H9 (cell line): ENCODE measurements around the gene MEF2A. TPM values are rescaled to one million over a fixed set of nuclear protein-coding genes. Genes with fewer than 3 reads are reported as not detected.
A peak's percentile ranks its signal among the peaks of the same experiment; 100 is the strongest.

ENCODE experiments used
- DNase-seq: peaks from one replicate; pipeline ENCODE4 v3.0.0-alpha.2; 2017
- H2AFZ ChIP-seq: one replicate; pipeline ENCODE4 v1.6.1; 2013; ENCODE audit warnings: mild to moderate bottlenecking, low read length, control low read depth, moderate library complexity
- H2AK5ac ChIP-seq: 2 replicates; pipeline ENCODE4 v1.6.1; 2013; ENCODE audit warnings: low read length, control low read depth, mixed read lengths; ENCODE audit not compliant: insufficient read length
- H2BK120ac ChIP-seq: one replicate; pipeline ENCODE4 v1.6.1; 2013; ENCODE audit warnings: low read depth, mild to moderate bottlenecking, low read length, control low read depth, inconsistent platforms; ENCODE audit not compliant: poor library complexity, severe bottlenecking
- H2BK12ac ChIP-seq: 2 replicates; pipeline ENCODE4 v1.6.1; 2013; ENCODE audit warnings: low read length, control low read depth, mixed read lengths, low read depth; ENCODE audit not compliant: insufficient read length
- H2BK15ac ChIP-seq: 2 replicates; pipeline ENCODE4 v1.6.1; 2013; ENCODE audit warnings: low read depth, low read length, control low read depth
- H2BK20ac ChIP-seq: one replicate; pipeline ENCODE4 v1.6.1; 2013; ENCODE audit warnings: low read depth, mild to moderate bottlenecking, low read length, control low read depth, inconsistent platforms; ENCODE audit not compliant: poor library complexity, severe bottlenecking
- H2BK5ac ChIP-seq: 2 replicates; pipeline ENCODE4 v1.6.1; 2013; ENCODE audit warnings: low read length, control low read depth, mixed read lengths; ENCODE audit not compliant: insufficient read length
- H3K14ac ChIP-seq: 2 replicates; pipeline ENCODE4 v1.6.1; 2013; ENCODE audit warnings: low read length, control low read depth; ENCODE audit not compliant: insufficient read depth
- H3K18ac ChIP-seq: 2 replicates; pipeline ENCODE4 v1.6.1; 2013; ENCODE audit warnings: low read depth, mild to moderate bottlenecking, mixed read lengths, low read length, control low read depth; ENCODE audit not compliant: insufficient read length
- H3K23ac ChIP-seq: 2 replicates; pipeline ENCODE4 v1.6.1; 2013; ENCODE audit warnings: low read length, control low read depth, mixed read lengths, low read depth; ENCODE audit not compliant: insufficient read length
- H3K23me2 ChIP-seq: 2 replicates; pipeline ENCODE4 v1.6.1; 2013; ENCODE audit warnings: low read depth, mild to moderate bottlenecking, mixed read lengths, low read length, control low read depth; ENCODE audit not compliant: insufficient read length, poor library complexity, severe bottlenecking
- H3K27ac ChIP-seq: 2 replicates; pipeline ENCODE4 v1.5.1; 2013; ENCODE audit warnings: low read length, control low read depth, mixed read lengths, low read depth; ENCODE audit not compliant: insufficient read length
- H3K27me3 ChIP-seq: 2 replicates; pipeline ENCODE4 v1.6.1; 2013; ENCODE audit warnings: low read length, control low read depth, inconsistent platforms; ENCODE audit not compliant: insufficient read depth
- H3K4ac ChIP-seq: 2 replicates; pipeline ENCODE4 v1.6.1; 2013; ENCODE audit warnings: low read depth, mild to moderate bottlenecking, control low read depth, inconsistent platforms, low read length, moderate library complexity
- H3K4me1 ChIP-seq: 2 replicates; pipeline ENCODE4 v1.6.1; 2013; ENCODE audit warnings: low read length, control low read depth, inconsistent platforms; ENCODE audit not compliant: insufficient read depth
- H3K4me2 ChIP-seq: 2 replicates; pipeline ENCODE4 v1.6.1; 2013; ENCODE audit warnings: low read length, control low read depth, mixed read lengths; ENCODE audit not compliant: insufficient read length, insufficient read depth
- H3K56ac ChIP-seq: 2 replicates; pipeline ENCODE4 v1.6.1; 2013; ENCODE audit warnings: low read depth, mild to moderate bottlenecking, mixed read lengths, low read length, control low read depth; ENCODE audit not compliant: insufficient read length
- H3K79me1 ChIP-seq: 2 replicates; pipeline ENCODE4 v1.6.1; 2013; ENCODE audit warnings: low read depth, mild to moderate bottlenecking, moderate library complexity, low read length, control low read depth, inconsistent platforms; ENCODE audit not compliant: insufficient read depth, poor library complexity, severe bottlenecking
- H3K79me2 ChIP-seq: 2 replicates; pipeline ENCODE4 v1.6.1; 2013; ENCODE audit warnings: low read length, control low read depth, inconsistent platforms; ENCODE audit not compliant: insufficient read depth
- H3K9ac ChIP-seq: 2 replicates; pipeline ENCODE4 v1.6.1; 2013; ENCODE audit warnings: low read length, control low read depth, mixed read lengths; ENCODE audit not compliant: insufficient read length; ENCODE audit errors: extremely low read depth
- H3K9me3 ChIP-seq: one replicate; pipeline ENCODE4 v1.6.1; 2013; ENCODE audit warnings: low read depth, low read length, inconsistent platforms; ENCODE audit not compliant: control insufficient read depth
- H3T11ph ChIP-seq: one replicate; pipeline ENCODE4 v1.6.1; 2013; ENCODE audit warnings: mild to moderate bottlenecking, low read length, control low read depth, inconsistent platforms
- H4K20me1 ChIP-seq: one replicate; pipeline ENCODE4 v1.6.1; 2013; ENCODE audit not compliant: control insufficient read depth, insufficient read length, insufficient read depth
- H4K5ac ChIP-seq: 2 replicates; pipeline ENCODE4 v1.6.1; 2013; ENCODE audit warnings: low read depth, mild to moderate bottlenecking, mixed read lengths, low read length, control low read depth; ENCODE audit not compliant: insufficient read length
- H4K8ac ChIP-seq: replicated peaks from 2 replicates; pipeline ENCODE4 v1.6.1; 2013; ENCODE audit warnings: low read length, control low read depth, mixed read lengths, low read depth; ENCODE audit not compliant: insufficient read length
- H4K91ac ChIP-seq: 2 replicates; pipeline ENCODE4 v1.6.1; 2013; ENCODE audit warnings: low read depth, mild to moderate bottlenecking, moderate library complexity, mixed read lengths, low read length, control low read depth; ENCODE audit not compliant: insufficient read length
- H3K27ac Mint-ChIP-seq, 3 experiments: 2 replicates in 2 of 3; 3 replicates in 1 of 3; pipeline ENCODE4 v1.8.0; 2020 to 2021; ENCODE audit warnings: mixed read lengths in 3 of 3, mild to moderate bottlenecking in 1 of 3, moderate library complexity in 1 of 3
- H3K27me3 Mint-ChIP-seq: 2 replicates; pipeline ENCODE4 v1.8.0; 2021; ENCODE audit warnings: low read depth, mild to moderate bottlenecking, moderate library complexity, mixed read lengths
- H3K36me3 Mint-ChIP-seq, 3 experiments: 2 replicates in 2 of 3; 3 replicates in 1 of 3; pipeline ENCODE4 v1.8.0; 2020 to 2021; ENCODE audit warnings: low read depth in 3 of 3, mixed read lengths in 3 of 3; ENCODE audit not compliant: insufficient read depth in 1 of 3
- H3K4me1 Mint-ChIP-seq, 2 experiments: 2 replicates each; pipeline ENCODE4 v1.8.0; 2020; ENCODE audit warnings: mixed read lengths in 2 of 2
- H3K4me3 Mint-ChIP-seq, 2 experiments: 2 replicates in 1 of 2; 3 replicates in 1 of 2; pipeline ENCODE4 v1.8.0; 2020 to 2021; ENCODE audit warnings: mild to moderate bottlenecking in 2 of 2, mixed read lengths in 2 of 2, moderate library complexity in 1 of 2
- H3K9me3 Mint-ChIP-seq, 2 experiments: 2 replicates in 1 of 2; 3 replicates in 1 of 2; pipeline ENCODE4 v1.8.0; 2020; ENCODE audit warnings: mild to moderate bottlenecking in 2 of 2, mixed read lengths in 2 of 2, moderate library complexity in 1 of 2
- total RNA-seq: library from RNA; stranded (reverse); gene quantifications from 2 replicates; pipeline ENCODE4 v1.2.1, GENCODE V29; 2021
- TF ChIP-seq, protein P1 (sequence below): fragments of 200-600 bp; sonication (generic); conservative IDR thresholded peaks from 3 replicates; pipeline ENCODE4 v1.8.0; 2021; ENCODE audit warnings: antibody characterized with exemption, mild to moderate bottlenecking

Gene MEF2A
- total RNA-seq, 1 experiment from 2014 or later, result 20.7 TPM

DNA sequence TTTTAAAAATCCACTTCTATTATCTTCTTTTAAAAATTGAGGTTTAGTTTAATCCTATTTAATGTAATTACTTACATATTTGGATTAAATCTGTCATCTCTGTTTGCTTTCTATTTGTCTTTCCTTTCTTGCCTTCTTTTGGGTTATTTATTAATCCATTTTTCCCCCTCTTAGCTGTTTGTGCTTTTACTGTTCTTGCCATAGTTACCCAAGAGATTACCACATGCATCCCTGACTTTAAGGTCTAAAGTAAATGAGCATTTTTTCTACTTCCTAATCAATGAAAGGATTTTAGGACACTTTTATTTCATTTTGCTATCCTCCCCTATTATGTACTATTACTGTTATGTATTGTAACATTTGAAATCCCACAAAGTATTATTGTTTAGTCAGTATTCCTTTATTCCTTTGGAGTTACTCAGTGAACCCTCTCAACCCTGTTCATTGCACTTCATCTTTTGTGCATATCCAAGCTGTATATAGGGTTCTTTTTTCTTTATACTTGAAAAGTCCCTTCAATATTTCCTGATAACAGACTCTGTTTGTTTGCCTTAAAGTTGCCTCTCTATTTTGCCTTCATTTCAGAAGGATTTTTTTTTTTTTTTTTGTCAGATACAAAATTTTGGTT is 62.7 kb downstream of the MEF2A start:
- H3K4me3 Mint-ChIP-seq, result no peak overlapping the region
- Histone ChIP-seq H3K4ac (no peak overlapping the region; the same call in 1 of the 2 replicates), H3K27ac (no peak overlapping the region), H2AFZ (no peak overlapping the region), H4K8ac (no peak overlapping the region), H2BK12ac (no peak overlapping the region), H3K23ac (no peak overlapping the region), H3K79me2 (no peaks in the 10 kb centered on the region), H3K27me3 (no peaks in the 10 kb centered on the region), H3K79me1 (no peaks in the 10 kb centered on the region), H2BK20ac (no peak overlapping the region), H3T11ph (no peak overlapping the region), H3K23me2 (no peaks in the 10 kb centered on the region), H3K4me1 (peaks cover 3% of the 10 kb centered on the region; the same call in 1 of the 2 replicates), H2BK5ac (no peak overlapping the region), H3K18ac (no peak overlapping the region), H2BK15ac (no peak overlapping the region), H2AK5ac (no peak overlapping the region), H3K14ac (no peak overlapping the region), H2BK120ac (no peak overlapping the region), H3K9ac (no peak overlapping the region), H3K9me3 (no peaks in the 10 kb centered on the region), H3K56ac (no peak overlapping the region), H4K91ac (no peak overlapping the region), H4K20me1 (no peaks in the 10 kb centered on the region), H4K5ac (no peak overlapping the region), H3K4me2 (no peak overlapping the region)
- H3K9me3 Mint-ChIP-seq, result peaks cover 22 to 25% of the 10 kb centered on the region in 2 experiments
- H3K4me1 Mint-ChIP-seq, result peaks cover 39 to 46% of the 10 kb centered on the region in 2 experiments
- peaks cover 22 to 30% (median 25%) of the 10 kb centered on the region in 3 experiments for H3K36me3 Mint-ChIP-seq
- TF ChIP-seq, protein P1, sequence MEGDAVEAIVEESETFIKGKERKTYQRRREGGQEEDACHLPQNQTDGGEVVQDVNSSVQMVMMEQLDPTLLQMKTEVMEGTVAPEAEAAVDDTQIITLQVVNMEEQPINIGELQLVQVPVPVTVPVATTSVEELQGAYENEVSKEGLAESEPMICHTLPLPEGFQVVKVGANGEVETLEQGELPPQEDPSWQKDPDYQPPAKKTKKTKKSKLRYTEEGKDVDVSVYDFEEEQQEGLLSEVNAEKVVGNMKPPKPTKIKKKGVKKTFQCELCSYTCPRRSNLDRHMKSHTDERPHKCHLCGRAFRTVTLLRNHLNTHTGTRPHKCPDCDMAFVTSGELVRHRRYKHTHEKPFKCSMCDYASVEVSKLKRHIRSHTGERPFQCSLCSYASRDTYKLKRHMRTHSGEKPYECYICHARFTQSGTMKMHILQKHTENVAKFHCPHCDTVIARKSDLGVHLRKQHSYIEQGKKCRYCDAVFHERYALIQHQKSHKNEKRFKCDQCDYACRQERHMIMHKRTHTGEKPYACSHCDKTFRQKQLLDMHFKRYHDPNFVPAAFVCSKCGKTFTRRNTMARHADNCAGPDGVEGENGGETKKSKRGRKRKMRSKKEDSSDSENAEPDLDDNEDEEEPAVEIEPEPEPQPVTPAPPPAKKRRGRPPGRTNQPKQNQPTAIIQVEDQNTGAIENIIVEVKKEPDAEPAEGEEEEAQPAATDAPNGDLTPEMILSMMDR, result no peak
- peak overlapping the region in 2 of 3 experiments; percentile 90 to 98; a peak in 3 of 7 replicates for H3K27ac Mint-ChIP-seq
- no peaks in the 10 kb centered on the region for H3K27me3 Mint-ChIP-seq
- DNase-seq, result no peak
